Measurements from ENCODE around the gene ZCCHC14.
"Not testable (repeated sequence)": the region's sequence is repeated elsewhere in the genome, so short reads cannot be mapped to it uniquely, and the experiment has no call there.

The ZCCHC14 gene

DNA sequence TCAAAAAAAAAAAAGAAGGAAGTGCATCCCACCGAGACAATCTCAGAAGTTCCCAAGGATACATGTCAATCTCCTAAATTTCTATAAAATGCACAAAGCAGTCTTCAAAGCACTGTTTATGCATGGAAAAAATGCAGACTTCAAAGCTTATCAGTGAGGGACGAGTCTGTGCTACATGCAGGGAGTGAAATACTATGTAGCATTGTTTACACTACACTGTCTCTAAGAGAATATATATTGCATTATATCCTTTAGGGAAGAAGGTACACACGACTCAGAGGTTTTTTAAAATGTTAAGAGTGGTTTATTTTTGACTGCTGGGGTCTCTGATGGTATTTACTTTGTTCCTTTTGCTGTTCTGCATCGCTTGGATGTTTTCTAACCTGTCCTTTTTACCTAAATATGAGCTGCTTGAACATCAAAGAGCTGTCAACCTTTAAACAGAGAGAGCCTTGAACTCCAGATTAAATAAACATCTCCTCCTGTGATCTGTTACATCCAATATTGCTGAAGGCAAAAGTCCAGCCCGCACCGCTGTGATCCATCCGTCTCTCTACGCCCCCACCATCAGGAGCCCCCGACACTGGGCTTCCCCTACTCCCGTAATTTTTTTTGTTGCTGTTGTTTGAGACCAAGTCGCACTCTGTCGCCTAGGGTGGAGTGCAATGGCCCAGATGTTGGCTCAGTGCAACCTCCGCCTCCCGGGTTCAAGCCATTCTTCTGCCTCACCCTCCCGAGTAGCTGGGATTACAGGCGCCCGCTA is 110.6 kb downstream of the ZCCHC14 start:
- no peak for DNase-seq (ENCODE audit: low read depth)

DNA sequence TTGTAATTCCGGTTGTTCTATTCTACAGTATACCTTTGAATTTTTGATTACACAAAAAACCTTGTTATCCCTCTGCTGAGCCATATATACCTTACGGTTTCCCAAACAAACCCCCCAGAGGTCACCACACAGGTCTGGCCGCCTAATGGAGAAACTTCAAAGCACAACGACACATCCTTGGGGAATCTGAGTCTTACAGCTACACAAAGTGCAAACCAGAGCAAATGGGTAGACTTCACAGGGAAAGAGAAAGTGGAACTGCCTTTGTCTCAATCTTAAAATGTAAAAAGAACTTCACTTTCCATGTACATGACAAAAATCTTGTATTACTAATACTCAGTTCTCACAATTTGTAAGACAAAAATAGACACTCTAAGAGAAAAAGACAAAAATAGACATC is 111.9 kb downstream of the ZCCHC14 start:
- DNase-seq (ENCODE audit: low read depth), result no peak

- DNase-seq (ENCODE audit: low read depth), result no peak
These were observed 112.4 kb downstream of the ZCCHC14 start for GRCh38 chr16:87380403-87380802.

GRCh38 chr16:87379312-87379752 is 113.5 kb downstream of the ZCCHC14 start:
- not testable (repeated sequence) for DNase-seq (ENCODE audit: low read depth)

DNA sequence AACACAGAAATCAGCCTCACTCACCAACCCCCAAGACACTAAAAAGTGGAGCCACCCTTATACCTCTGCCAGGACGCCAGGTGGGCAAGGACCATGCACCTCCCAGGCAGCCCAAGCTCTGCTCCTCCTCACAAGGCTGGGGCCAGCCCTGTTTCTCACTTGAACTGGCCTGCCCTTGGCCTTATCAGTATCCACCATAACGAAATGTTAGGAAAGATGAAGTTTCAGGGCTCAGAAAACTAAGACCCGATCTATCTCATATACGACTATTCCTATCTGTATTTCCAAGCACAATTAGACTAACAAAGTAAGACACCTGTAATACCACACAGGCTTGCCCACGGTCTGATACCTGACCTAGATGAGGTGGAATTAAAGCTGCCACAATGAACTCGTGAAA is 116.2 kb downstream of the ZCCHC14 start:
- no peak for DNase-seq (ENCODE audit: low read depth)

DNA sequence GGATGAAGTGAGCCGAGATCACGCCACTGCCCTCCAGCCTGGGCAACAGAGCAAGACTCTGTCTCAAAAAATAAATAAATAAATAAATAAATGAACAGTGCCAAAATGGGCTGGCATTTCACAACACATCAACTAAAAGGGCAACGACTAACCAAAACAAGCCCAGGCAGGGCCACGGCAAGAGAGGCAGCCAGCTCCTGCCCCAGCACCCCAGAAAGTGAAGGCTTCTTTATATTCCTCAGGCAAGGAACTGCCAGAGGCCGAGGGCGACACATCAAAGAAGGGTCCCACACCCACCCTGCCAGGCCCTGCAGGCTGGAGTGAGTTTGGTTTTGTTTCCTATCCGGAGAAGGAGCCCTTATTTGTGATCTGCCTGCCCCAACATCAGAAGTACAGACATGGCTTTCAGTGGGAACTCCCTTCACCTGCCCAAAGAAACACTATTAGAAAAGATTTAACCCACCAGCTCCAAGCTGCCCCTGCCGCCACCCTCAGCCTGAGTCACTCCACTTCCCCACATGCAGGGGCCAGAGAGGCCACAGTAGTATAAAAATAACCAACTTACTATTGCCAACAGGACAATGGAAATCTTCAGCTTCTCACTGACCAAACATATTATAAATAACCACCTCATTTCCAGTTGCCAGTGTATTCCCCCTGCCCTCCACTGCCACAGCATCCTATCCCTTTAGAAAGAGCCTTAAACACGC is 117.2 kb downstream of the ZCCHC14 start:
- DNase-seq (ENCODE audit: low read depth), result no peak

- DNase-seq (ENCODE audit: low read depth), result no peak
These were observed 118.5 kb downstream of the ZCCHC14 start for GRCh38 chr16:87374313-87374712.

GRCh38 chr16:87372305-87372704 is 120.5 kb downstream of the ZCCHC14 start:
- no peak for DNase-seq (ENCODE audit: low read depth)

GRCh38 chr16:87371261-87371866 is 121.5 kb downstream of the ZCCHC14 start:
- no peak for DNase-seq (ENCODE audit: low read depth)

GRCh38 chr16:87369796-87370719 is 122.8 kb downstream of the ZCCHC14 start:
- no peak for DNase-seq (ENCODE audit: low read depth)

GRCh38 chr16:87369117-87369765 is 123.6 kb downstream of the ZCCHC14 start:
- no peak for DNase-seq (ENCODE audit: low read depth)

DNA sequence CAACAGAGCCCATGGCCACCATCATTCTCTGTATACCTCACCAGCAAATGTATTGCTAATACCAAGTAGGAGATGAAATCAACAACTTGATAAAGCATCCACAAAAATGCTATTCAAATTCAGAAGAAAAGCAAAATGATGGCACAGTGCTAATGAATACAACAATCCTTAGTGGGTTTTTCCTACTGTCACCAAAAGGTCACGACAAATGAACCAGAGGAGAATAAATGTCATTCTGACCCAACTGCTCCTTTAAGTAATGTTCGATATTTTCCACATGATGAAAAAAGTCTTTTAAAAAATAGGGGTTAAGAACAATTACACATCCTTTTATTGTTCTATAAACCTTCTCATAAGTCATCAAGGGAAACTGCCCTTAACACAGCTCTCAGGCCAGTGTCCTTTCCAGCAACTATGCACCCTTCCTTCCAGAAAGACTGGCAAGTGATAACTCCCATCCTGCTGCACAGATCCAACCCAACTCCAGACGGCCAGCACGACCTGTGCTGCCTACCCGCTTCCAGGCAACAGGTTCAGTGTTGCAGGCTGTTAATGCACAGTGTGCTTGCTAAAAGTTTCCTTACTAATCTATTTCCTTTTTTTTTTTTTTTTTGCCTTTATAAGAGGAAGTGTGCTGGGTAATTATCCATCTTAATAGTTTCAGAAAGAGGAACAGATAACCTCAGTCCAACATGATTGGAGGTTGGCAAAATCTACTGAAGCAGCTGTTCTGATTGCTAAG is 124.6 kb downstream of the ZCCHC14 start:
- DNase-seq (ENCODE audit: low read depth), result no peak

- no peak for DNase-seq (ENCODE audit: low read depth)
These were observed 125.3 kb downstream of the ZCCHC14 start for GRCh38 chr16:87367529-87367928.

DNA sequence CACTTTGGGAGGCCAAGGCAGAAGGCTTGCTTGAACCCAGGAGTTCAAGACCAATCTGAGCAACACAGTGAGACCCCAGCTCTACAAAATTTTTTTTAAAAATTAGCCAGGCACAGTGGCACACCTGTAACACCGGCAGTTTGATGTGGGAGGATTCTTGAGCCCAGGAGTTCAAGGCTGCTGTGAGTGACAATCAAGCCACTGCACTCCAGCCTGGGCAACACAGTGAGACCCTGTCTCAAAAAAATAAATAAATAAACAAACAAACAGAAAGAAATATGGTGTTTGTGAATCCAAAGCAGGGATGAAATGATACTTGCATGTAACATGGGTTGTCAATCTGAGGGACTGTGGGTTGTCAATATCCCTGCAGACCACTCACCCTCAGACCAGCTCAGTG is 125.9 kb downstream of the ZCCHC14 start:
- no peak for DNase-seq (ENCODE audit: low read depth)

DNA sequence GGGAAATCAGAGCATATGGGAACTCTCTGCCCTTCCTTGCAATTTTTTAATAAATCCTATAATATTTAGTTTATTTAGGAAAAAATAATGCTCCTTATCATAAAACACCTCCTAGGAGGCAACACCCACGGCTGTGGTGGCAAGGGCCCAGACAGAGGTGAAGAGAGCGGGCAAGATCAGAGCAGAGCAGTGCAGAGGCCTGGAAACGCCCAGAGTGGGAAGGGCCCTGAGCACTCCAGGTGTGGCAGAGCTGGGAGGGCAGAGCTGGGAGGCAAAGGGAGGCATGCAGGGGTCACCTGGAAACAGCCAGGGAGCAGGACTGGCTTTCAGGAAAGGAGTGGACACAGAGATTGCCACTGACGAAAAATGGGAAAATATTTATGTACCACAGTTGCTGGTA is 126.5 kb downstream of the ZCCHC14 start:
- DNase-seq (ENCODE audit: low read depth), result no peak

- DNase-seq (ENCODE audit: low read depth), result no peak
These were observed 127.7 kb downstream of the ZCCHC14 start for GRCh38 chr16:87365021-87365713.

GRCh38 chr16:87363771-87364455 is 128.9 kb downstream of the ZCCHC14 start:
- no peak for DNase-seq (ENCODE audit: low read depth)

- not testable (repeated sequence) for DNase-seq (ENCODE audit: low read depth)
These were observed 129.8 kb downstream of the ZCCHC14 start for GRCh38 chr16:87362828-87363559.
